LNCaP clone FGC (cell line): ENCODE data around the gene CHGA.

Experiments
- DNase-seq: peaks from one replicate; pipeline ENCODE4 v3.0.0-alpha.2; 2011; ENCODE audit warnings: low read depth
- H3K4me3 ChIP-seq: 2 replicates; pipeline ENCODE4 v1.5.1; 2011; ENCODE audit warnings: mild to moderate bottlenecking, low read depth, low read length, control low read depth
- TF ChIP-seq, protein P1 (sequence below): IDR thresholded peaks from 2 replicates; pipeline ENCODE4 v1.5.1; 2012; ENCODE audit warnings: mild to moderate bottlenecking; ENCODE audit not compliant: control insufficient read depth, insufficient read depth; ENCODE audit errors: extremely low read depth

Gene CHGA

DNA sequence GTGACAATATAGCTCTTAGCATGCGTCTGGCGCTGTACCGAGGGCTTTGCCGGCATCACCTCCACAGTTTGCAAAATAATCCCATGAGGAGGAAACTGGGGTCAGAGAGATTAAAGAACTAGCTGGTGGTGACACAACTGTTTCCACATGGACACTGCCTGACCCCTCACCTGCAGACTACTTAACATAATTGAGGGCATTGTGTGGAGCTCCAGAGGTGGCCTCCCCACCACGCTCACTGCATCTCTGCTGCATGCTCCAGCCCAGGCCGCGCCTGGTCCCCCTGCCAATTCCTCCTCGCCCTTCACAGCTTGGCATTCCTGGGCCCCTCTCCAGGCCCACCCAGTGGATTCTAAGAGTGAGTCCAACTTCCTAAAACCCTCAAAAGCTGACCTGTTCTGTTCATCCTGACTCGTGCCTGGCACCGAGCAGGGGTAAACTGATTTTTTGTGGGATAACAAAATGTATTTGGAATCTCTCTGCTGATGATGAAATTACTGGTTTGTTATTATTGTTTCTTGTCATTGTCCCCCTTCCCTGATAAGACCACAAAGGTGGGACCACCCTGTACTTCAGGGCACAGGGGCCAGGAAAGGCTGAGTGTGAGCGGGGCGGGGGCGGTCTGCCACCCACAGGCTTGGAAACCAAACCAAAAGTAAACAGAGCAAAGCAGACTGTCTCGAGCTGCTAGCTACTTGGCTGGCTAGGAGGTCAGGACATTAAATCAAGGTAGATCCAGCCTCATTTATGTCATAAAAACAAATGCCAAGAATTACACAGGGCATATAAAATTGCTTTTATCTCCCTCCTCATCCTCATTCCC, 40.6 kb downstream of the CHGA start:
- DNase-seq, result peak; percentile 69
- H3K4me3 ChIP-seq, result no peak overlapping the region
- TF ChIP-seq, protein P1, sequence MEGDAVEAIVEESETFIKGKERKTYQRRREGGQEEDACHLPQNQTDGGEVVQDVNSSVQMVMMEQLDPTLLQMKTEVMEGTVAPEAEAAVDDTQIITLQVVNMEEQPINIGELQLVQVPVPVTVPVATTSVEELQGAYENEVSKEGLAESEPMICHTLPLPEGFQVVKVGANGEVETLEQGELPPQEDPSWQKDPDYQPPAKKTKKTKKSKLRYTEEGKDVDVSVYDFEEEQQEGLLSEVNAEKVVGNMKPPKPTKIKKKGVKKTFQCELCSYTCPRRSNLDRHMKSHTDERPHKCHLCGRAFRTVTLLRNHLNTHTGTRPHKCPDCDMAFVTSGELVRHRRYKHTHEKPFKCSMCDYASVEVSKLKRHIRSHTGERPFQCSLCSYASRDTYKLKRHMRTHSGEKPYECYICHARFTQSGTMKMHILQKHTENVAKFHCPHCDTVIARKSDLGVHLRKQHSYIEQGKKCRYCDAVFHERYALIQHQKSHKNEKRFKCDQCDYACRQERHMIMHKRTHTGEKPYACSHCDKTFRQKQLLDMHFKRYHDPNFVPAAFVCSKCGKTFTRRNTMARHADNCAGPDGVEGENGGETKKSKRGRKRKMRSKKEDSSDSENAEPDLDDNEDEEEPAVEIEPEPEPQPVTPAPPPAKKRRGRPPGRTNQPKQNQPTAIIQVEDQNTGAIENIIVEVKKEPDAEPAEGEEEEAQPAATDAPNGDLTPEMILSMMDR, result no peak

- no peak for DNase-seq
- TF ChIP-seq, protein P1, result no peak
- no peak overlapping the region for H3K4me3 ChIP-seq
Measured at GRCh38 chr14:92964124-92965109, 41.5 kb downstream of the CHGA start.

GRCh38 chr14:92965281-92965680, 42.3 kb downstream of the CHGA start:
- H3K4me3 ChIP-seq, result no peak overlapping the region
- TF ChIP-seq, protein P1, result no peak
- no peak for DNase-seq

DNA sequence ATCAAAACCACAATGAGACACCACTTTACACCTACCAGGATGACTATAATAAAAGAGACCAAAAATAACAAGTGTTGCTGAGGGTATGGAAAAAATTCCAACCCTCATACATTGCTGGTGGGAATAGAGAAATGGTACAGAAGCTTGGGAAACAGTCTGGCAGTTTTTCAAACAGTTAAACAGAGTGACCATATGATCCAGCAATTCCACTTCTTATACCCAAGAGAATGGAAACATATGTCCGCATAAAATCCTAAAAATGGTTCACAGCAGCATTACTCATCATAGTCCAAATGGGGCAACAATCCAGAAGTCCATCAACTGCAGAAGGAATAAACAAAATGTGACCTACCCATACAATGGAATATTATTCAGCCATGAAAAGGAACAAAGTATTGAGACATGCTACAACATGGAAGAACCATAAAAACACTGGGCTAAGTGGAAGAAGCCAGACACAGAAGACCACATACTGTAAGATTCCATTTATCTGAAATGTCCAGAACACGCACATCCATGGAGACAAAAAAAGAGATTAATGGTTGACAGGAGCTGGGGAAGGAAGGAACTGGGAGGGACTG, 44.5 kb downstream of the CHGA start:
- TF ChIP-seq, protein P1, result no peak
- H3K4me3 ChIP-seq, result no peak overlapping the region
- no peak for DNase-seq

DNA sequence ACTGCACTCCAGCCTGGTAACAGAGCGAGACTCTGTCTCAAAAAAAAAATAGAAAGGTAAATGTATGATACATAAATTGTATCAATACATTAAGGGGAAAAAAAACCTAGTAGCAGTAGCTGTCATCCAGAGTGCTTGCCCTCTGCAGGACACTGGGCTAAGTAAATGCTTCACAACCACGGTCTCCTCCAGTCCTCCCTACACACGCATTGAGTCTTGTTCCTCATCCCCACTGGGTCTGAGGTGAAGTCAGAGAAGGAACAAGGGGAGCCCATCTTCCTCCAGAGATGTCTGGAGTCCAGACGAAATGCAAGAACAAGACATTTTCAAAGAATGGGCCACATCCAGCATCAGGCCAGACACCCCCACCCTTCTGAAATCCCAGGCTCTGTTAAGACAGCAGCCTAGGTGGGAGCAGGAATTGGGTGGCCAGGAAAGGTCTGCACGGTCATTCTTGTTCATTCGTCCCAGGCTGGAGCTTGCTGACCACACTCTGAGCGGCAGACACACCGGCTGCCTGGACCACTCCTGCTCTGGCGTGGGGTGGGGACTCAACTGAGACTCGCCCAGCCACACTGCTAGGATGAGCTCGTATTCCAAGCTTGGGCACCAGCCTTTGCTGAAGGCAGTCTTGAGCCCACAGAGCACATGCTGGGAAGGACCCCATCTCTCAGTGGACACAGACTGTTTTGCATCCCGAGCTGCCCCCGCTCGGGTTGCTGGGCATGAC, 45.5 kb downstream of the CHGA start:
- no peak overlapping the region for H3K4me3 ChIP-seq
- TF ChIP-seq, protein P1, result no peak
- DNase-seq, result no peak

DNA sequence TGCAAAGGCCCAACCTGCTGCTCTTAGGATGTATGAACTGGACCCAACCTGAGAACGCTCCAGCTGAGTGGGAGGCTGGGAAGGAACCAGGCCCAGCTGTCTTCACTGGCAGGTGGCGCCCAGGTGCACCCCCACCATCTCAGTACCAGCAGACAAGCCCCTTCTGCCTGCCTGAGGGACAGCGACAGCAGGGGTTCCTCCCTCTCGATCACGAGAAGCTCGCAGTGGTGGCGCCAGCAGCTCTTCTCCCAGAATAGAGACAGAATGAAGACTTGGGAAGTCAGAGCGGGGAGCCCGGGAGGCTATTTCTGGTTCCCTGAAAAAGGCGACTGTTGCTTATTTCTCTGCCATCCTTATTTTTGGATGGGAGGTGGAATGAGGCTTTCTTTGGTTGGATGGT, 46.5 kb downstream of the CHGA start:
- DNase-seq, result no peak
- no peak overlapping the region for H3K4me3 ChIP-seq
- TF ChIP-seq, protein P1, result no peak
